Measurements from ENCODE around the gene AARS2.
A peak's percentile ranks its signal among the peaks of the same experiment; 100 is the strongest.

Gene AARS2

GRCh38 chr6:44273617-44274016 lies 39.5 kb downstream of the AARS2 start:
- DNase-seq, result no peak

GRCh38 chr6:44272999-44273566 lies 40.1 kb downstream of the AARS2 start:
- DNase-seq, result no peak

GRCh38 chr6:44272529-44272928 lies 40.6 kb downstream of the AARS2 start:
- DNase-seq, result no peak

GRCh38 chr6:44271914-44272313 lies 41.2 kb downstream of the AARS2 start:
- no peak for DNase-seq

- no peak for DNase-seq
Measured at GRCh38 chr6:44271406-44271723, 41.8 kb downstream of the AARS2 start.

- DNase-seq, result no peak
Measured at GRCh38 chr6:44270526-44271405, 42.4 kb downstream of the AARS2 start.

GRCh38 chr6:44269921-44270525 lies 43.1 kb downstream of the AARS2 start, which contains the start of gene TMEM151B:
TMEM151B (plus strand) TSS chr6:44270450; CDS start chr6:44270743, 293 bp downstream.
- DNase-seq, result no peak

GRCh38 chr6:44269178-44269920 lies 43.8 kb downstream of the AARS2 start:
- no peak for DNase-seq

- DNase-seq, result peak; percentile 78
Measured at GRCh38 chr6:44268095-44268628, 45.0 kb downstream of the AARS2 start.

GRCh38 chr6:44267252-44267651 lies 45.9 kb downstream of the AARS2 start:
- no peak for DNase-seq

GRCh38 chr6:44266347-44266746 lies 46.8 kb downstream of the AARS2 start:
- no peak for DNase-seq

GRCh38 chr6:44265722-44266233 lies 47.4 kb downstream of the AARS2 start:
- DNase-seq, result no peak

GRCh38 chr6:44265007-44265721 lies 48.0 kb downstream of the AARS2 start, which contains the start of gene NFKBIE:
NFKBIE (minus strand) TSS chr6:44265551; CDS start chr6:44265346, 205 bp downstream.
- peak; percentile 99 for DNase-seq

GRCh38 chr6:44264154-44265006 lies 48.8 kb downstream of the AARS2 start:
- DNase-seq, result peak; percentile 53

- DNase-seq, result peak; percentile 57
Measured at GRCh38 chr6:44263354-44264100, 49.6 kb downstream of the AARS2 start.

GRCh38 chr6:44262467-44263353 lies 50.4 kb downstream of the AARS2 start:
- DNase-seq, result no peak

- DNase-seq, result no peak
Measured at GRCh38 chr6:44261581-44261980, 51.6 kb downstream of the AARS2 start.

- DNase-seq, result no peak
Measured at GRCh38 chr6:44260451-44261297, 52.5 kb downstream of the AARS2 start.
